ENCODE measurements around the gene LAMTOR5.

GRCh38 chr1:110440877-110441276 lies 33.4 kb upstream of the LAMTOR5 start:
- no peak for TF ChIP-seq BHLHE40 (IDR thresholded peaks at IDR 0.05; ENCODE audit: borderline replicate concordance)
- TF ChIP-seq ARNT (IDR thresholded peaks at IDR 0.05): no peak
- no peak for TF ChIP-seq CTBP1 (IDR thresholded peaks at IDR 0.05; ENCODE audit: borderline replicate concordance)
- TF ChIP-seq SP1 (IDR thresholded peaks at IDR 0.05): no peak
- no peak for TF ChIP-seq TARDBP (IDR thresholded peaks at IDR 0.05)
- TF ChIP-seq ELF4 (IDR thresholded peaks at IDR 0.05): no peak
- no peak for TF ChIP-seq SUZ12 (IDR thresholded peaks at IDR 0.05)
- TF ChIP-seq PKNOX1 (IDR thresholded peaks at IDR 0.05): no peak
- no peak for TF ChIP-seq HDGF (IDR thresholded peaks at IDR 0.05; ENCODE audit: borderline replicate concordance)
- no peak for TF ChIP-seq L3MBTL2 (conservative IDR thresholded peaks at IDR 0.05)
- TF ChIP-seq FOXA1 (IDR thresholded peaks at IDR 0.05): no peak
- TF ChIP-seq FOXK2 (IDR thresholded peaks at IDR 0.05): no peak

Data from HEK293T (cell line).